ENCODE measurements around the gene VWA3A.

Gene VWA3A

GRCh38 chr16:22189473-22190080 lies 97.2 kb downstream of the VWA3A start:
- Histone ChIP-seq H3K27ac (peak overlapping the region; percentile 78 to 95), H3K4me3 (peak overlapping the region; percentile 85)
- TF ChIP-seq CTCF (IDR thresholded peaks at IDR 0.05) = no peak
- peak; percentile 86 for DNase-seq (ENCODE audit: low spot score)

- TF ChIP-seq CTCF (IDR thresholded peaks at IDR 0.05) = no peak
- Histone ChIP-seq H3K4me3 (peak overlapping the region; percentile 85), H3K27ac (peak overlapping the region; percentile 78 to 95)
- DNase-seq (ENCODE audit: low spot score) = no peak
Observed at GRCh38 chr16:22190081-22190775, 97.9 kb downstream of the VWA3A start.

- peak overlapping the region; percentile 86 to 95 for H3K27ac ChIP-seq
- peak overlapping the region; percentile 85 for H3K4me3 ChIP-seq
- DNase-seq (ENCODE audit: low spot score) = peak; percentile 100
- no peak for TF ChIP-seq CTCF (IDR thresholded peaks at IDR 0.05)
Observed at GRCh38 chr16:22190776-22191531, 98.6 kb downstream of the VWA3A start.

- TF ChIP-seq CTCF (IDR thresholded peaks at IDR 0.05) = no peak
- DNase-seq (ENCODE audit: low spot score) = no peak
- peak overlapping the region; percentile 66 for H3K4me3 ChIP-seq
- peak overlapping the region; percentile 86 to 95 for H3K27ac ChIP-seq
Observed at GRCh38 chr16:22191532-22192260, 99.4 kb downstream of the VWA3A start.

GRCh38 chr16:22192261-22193062 lies 100.1 kb downstream of the VWA3A start:
- no peak for TF ChIP-seq CTCF (IDR thresholded peaks at IDR 0.05)
- peak; percentile 94 for DNase-seq (ENCODE audit: low spot score)
- Histone ChIP-seq H3K27ac (peak overlapping the region; percentile 86 to 95), H3K4me3 (peak overlapping the region; percentile 66)

GRCh38 chr16:22193063-22193411 lies 100.7 kb downstream of the VWA3A start:
- H3K27ac ChIP-seq = peak overlapping the region; percentile 86 to 95
- TF ChIP-seq CTCF (IDR thresholded peaks at IDR 0.05) = no peak
- no peak for DNase-seq (ENCODE audit: low spot score)
- peak overlapping the region; percentile 66 for H3K4me3 ChIP-seq
